RWPE1 (cell line): Measurements from ENCODE around the gene FAM171A1.

Source experiments
- CTCF ChIA-PET: fragments of 350-600 bp; sonication (Branson Sonifier 250); formaldehyde crosslinking; extraction: SDS; loops from one replicate; lab custom pipeline; 2021; lab: Yijun Ruan, JAX
- POLR2A ChIA-PET: fragments of 400-600 bp; formaldehyde crosslinking; extraction: SDS; loops from one replicate; lab custom pipeline; 2020; ENCODE audit warnings: antibody characterized with exemption; ENCODE audit not compliant: low non-redundant PET; lab: Yijun Ruan, JAX
- DNase-seq: peaks from one replicate; pipeline ENCODE4 v3.0.0; 2012; ENCODE audit warnings: low spot score
- H3K27ac ChIP-seq: fragments of 450-650 bp; 2 replicates; pipeline ENCODE4 v1.5.1; 2017
- CTCF ChIP-seq: fragments of 450-650 bp; conservative IDR thresholded peaks from 2 replicates; pipeline ENCODE4 v1.5.1; 2017; ENCODE audit warnings: low read depth, mild to moderate bottlenecking

The FAM171A1 gene

GRCh38 chr10:15188603-15189002 lies 182.5 kb downstream of the FAM171A1 start:
- no peak for TF ChIP-seq CTCF
- no peak overlapping the region for H3K27ac ChIP-seq
- ChIA-PET POLR2A (no interaction called here), CTCF (no interaction called here)
- DNase-seq: no peak

- POLR2A ChIA-PET: no interaction called here
- CTCF ChIA-PET: interaction anchor here (0.6 to 1.2 kb wide), 2 partner anchors 11 to 29 kb away, joined by 3 read pairs; no protein-coding TSS in a partner anchor
- H3K27ac ChIP-seq: no peak overlapping the region
- no peak for TF ChIP-seq CTCF
- no peak for DNase-seq
Observed at GRCh38 chr10:15183689-15184481, 187.2 kb downstream of the FAM171A1 start.

- H3K27ac ChIP-seq: no peak overlapping the region
- TF ChIP-seq CTCF: no peak
- DNase-seq: no peak
- POLR2A ChIA-PET: interaction anchor here (0.7 kb wide), 1 partner anchor 223 kb away, joined by 6 read pairs; no protein-coding TSS in a partner anchor
- CTCF ChIA-PET: no interaction called here
Observed at GRCh38 chr10:15182540-15183207, 188.4 kb downstream of the FAM171A1 start.

- no peak for DNase-seq
- no peak overlapping the region for H3K27ac ChIP-seq
- POLR2A ChIA-PET: interaction anchor here (0.7 kb wide), 1 partner anchor 222 kb away, joined by 6 read pairs; no protein-coding TSS in a partner anchor
- CTCF ChIA-PET: no interaction called here
- no peak for TF ChIP-seq CTCF
Observed at GRCh38 chr10:15181576-15182156, 189.4 kb downstream of the FAM171A1 start.

- no peak overlapping the region for H3K27ac ChIP-seq
- no peak for DNase-seq
- POLR2A ChIA-PET: no interaction called here
- TF ChIP-seq CTCF: no peak
- CTCF ChIA-PET: no interaction called here
Observed at GRCh38 chr10:15180736-15181135, 190.4 kb downstream of the FAM171A1 start.

- H3K27ac ChIP-seq: no peak overlapping the region
- no peak for TF ChIP-seq CTCF
- DNase-seq: no peak
- ChIA-PET POLR2A (no interaction called here), CTCF (no interaction called here)
Observed at GRCh38 chr10:15176269-15176668, 194.8 kb downstream of the FAM171A1 start.
